Suprapubic skin (tissue), 4 donors: ENCODE results near the gene P2RY12. TPM values are rescaled to one million over a fixed set of nuclear protein-coding genes. Genes with fewer than 3 reads are reported as not detected.

Source experiments
- DNase-seq, 2 donors: peaks; one replicate each; pipeline ENCODE4 v3.0.0-alpha.2; 2019; ENCODE audit warnings: low spot score in 2 of 2
- H3K27ac ChIP-seq: fragments of 200-600 bp; sonication (generic); one replicate; pipeline ENCODE4 v1.5.1; 2019
- H3K27me3 ChIP-seq: fragments of 200-600 bp; sonication (generic); one replicate; pipeline ENCODE4 v1.5.1; 2019
- H3K36me3 ChIP-seq: fragments of 200-600 bp; sonication (generic); one replicate; pipeline ENCODE4 v1.5.1; 2019
- H3K4me1 ChIP-seq: fragments of 200-600 bp; sonication (generic); one replicate; pipeline ENCODE4 v1.5.1; 2019
- H3K4me3 ChIP-seq: fragments of 200-600 bp; sonication (generic); one replicate; pipeline ENCODE4 v1.5.1; 2019; ENCODE audit warnings: mild to moderate bottlenecking
- H3K9me3 ChIP-seq: fragments of 200-600 bp; sonication (generic); one replicate; pipeline ENCODE4 v1.5.1; 2019
- EP300 ChIP-seq: sonication (generic); formaldehyde crosslinking; IDR thresholded peaks from one replicate; pipeline ENCODE4 v1.6.1; 2017; ENCODE audit warnings: antibody characterized with exemption
- POLR2A ChIP-seq, 2 donors: fragments of 450-650 bp; IDR thresholded peaks; one replicate each; pipeline ENCODE4 v1.6.1; 2017; ENCODE audit warnings: antibody characterized with exemption in 2 of 2, mild to moderate bottlenecking in 2 of 2, moderate library complexity in 2 of 2
- POLR2AphosphoS5 ChIP-seq, 3 donors: sonication (generic); formaldehyde crosslinking; IDR thresholded peaks; one replicate each; pipeline ENCODE4 v1.6.1; 2017; ENCODE audit warnings: antibody characterized with exemption in 3 of 3
- WGBS: methylation state at CpG from one replicate; pipeline ENCODE4 v1.1.5; 2018; 5-methylcytosine and 5-hydroxymethylcytosine counted together
- total RNA-seq, 4 donors: library from RNA; depleted of rRNA; stranded (reverse); fragments of >200 nt; gene quantifications; one replicate each; pipeline ENCODE4 v1.1.0, GENCODE V29; 2016
- TF ChIP-seq, protein P1 (sequence below), 2 donors: fragments of 200-600 bp in 1 of 2; fragments of 450-650 bp in 1 of 2; sonication (generic) in 1 of 2; IDR thresholded peaks; one replicate each; pipeline ENCODE4 v1.5.1; 2016 to 2019; ENCODE audit warnings: antibody characterized with exemption in 2 of 2, mild to moderate bottlenecking in 1 of 2, moderate library complexity in 1 of 2

Gene P2RY12
- total RNA-seq, 4 donors from 2014 or later = 1.2 TPM; not detected in 3

DNA sequence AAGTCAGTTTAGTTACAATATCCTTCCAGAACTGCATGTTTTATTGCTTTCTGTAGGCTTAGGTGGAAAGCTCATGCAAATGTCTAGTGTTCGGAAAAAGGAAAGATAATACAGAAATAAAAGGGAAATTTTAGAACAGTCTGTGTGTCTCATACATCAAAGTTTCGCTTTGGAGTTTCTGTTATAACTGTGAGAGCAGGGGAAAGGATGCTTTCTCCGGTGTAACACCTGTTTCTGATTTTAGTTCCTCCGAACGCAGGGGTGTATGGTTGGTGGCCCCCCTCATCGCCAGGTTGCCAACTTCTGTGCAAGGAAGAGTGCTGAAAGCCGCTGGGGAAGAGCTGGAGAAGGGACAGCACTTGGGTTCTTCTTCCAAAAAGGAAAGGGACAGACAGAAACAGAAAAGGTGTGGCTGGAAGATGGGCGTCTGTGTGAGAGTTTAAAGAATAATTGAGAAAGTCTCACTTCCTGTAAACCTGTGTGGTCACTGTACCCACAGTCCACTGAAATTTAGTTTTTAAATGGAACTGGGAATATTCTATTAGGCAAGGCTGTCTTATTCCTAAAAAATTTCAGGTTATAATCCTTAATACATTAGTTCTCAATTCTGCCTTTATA lies 6.7 kb downstream of the P2RY12 start:
- no peaks in the 10 kb centered on the region for H3K27me3 ChIP-seq
- H3K27ac ChIP-seq = no peak overlapping the region
- no peaks in the 10 kb centered on the region for H3K36me3 ChIP-seq
- 87% methylated on average over 8 of the region's 8 CpGs for WGBS
- H3K4me3 ChIP-seq = no peak overlapping the region
- DNase-seq = no peak
- no peaks in the 10 kb centered on the region for H3K4me1 ChIP-seq
- TF ChIP-seq POLR2A (IDR thresholded peaks at IDR 0.05) (no peak), POLR2AphosphoS5 (IDR thresholded peaks at IDR 0.05) (no peak), EP300 (no peak)
- TF ChIP-seq, protein P1, sequence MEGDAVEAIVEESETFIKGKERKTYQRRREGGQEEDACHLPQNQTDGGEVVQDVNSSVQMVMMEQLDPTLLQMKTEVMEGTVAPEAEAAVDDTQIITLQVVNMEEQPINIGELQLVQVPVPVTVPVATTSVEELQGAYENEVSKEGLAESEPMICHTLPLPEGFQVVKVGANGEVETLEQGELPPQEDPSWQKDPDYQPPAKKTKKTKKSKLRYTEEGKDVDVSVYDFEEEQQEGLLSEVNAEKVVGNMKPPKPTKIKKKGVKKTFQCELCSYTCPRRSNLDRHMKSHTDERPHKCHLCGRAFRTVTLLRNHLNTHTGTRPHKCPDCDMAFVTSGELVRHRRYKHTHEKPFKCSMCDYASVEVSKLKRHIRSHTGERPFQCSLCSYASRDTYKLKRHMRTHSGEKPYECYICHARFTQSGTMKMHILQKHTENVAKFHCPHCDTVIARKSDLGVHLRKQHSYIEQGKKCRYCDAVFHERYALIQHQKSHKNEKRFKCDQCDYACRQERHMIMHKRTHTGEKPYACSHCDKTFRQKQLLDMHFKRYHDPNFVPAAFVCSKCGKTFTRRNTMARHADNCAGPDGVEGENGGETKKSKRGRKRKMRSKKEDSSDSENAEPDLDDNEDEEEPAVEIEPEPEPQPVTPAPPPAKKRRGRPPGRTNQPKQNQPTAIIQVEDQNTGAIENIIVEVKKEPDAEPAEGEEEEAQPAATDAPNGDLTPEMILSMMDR (IDR thresholded peaks at IDR 0.05) = no peak
- H3K9me3 ChIP-seq = no peaks in the 10 kb centered on the region

DNA sequence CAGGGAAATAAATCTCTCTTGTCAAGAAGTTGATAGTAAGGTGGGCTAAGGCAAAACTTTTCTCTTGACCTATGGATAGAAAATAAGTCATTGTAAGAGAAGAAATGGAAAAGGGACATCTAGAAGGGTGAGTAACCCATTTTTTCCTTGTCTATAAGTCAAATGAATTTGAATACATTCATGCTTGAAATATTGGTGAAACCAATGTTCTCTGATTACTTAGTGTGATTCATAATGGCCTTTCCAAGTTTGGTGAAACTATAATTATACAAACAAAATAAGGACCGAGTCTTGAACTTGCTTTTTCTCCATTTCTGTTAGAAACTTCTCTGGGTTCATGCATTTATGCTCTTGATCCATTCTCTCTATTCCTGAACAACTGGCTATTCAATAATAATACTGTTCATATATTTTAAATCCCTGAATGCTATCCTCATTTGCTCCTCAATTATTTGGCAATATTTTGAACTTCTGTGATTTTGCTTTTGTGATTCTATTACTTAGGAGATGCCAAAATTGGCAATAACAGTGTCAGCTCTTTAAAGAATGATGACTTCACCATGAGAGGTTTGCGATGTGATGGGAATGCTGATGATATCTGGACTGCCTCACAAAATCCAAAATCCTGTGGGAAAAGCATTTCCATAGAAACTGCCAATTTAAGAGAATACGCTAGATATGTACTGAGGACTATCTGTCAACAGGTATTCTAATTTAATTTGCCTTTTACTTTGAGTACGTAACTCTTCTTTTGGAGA lies 12.3 kb downstream of the P2RY12 start:
- WGBS = 94% methylated on average over 4 of the region's 4 CpGs
- H3K4me3 ChIP-seq = no peak overlapping the region
- H3K9me3 ChIP-seq = no peaks in the 10 kb centered on the region

DNA sequence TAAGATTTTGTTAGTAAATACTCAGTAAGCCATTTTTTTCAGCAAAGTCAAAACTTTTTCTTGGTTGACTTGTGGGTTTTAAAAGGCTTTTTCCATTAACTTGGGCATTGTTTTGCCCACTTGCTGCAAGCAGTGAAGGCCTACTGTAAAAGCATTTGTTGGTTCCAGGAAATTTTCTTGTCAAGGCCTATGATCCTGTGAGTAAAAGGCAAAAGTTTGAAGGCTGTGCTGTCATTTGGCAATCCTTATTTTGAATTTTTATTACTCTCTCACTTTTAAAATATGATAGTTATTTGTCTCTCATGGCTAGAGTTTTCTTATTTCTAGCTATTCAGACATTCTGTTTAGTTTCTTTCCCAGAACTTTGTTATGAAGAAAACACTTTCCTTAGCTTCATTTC lies 13.0 kb downstream of the P2RY12 start:
- H3K4me3 ChIP-seq = no peak overlapping the region
- TF ChIP-seq, protein P1 (IDR thresholded peaks at IDR 0.05) = no peak
- TF ChIP-seq EP300 (no peak), POLR2AphosphoS5 (IDR thresholded peaks at IDR 0.05) (no peak), POLR2A (IDR thresholded peaks at IDR 0.05) (no peak)
- no peak overlapping the region for H3K27ac ChIP-seq
- H3K4me1 ChIP-seq = no peaks in the 10 kb centered on the region
- DNase-seq = no peak
- H3K27me3 ChIP-seq = no peaks in the 10 kb centered on the region
- no peaks in the 10 kb centered on the region for H3K36me3 ChIP-seq
- H3K9me3 ChIP-seq = no peaks in the 10 kb centered on the region

More for the DNA sequence above, 12.3 kb downstream of the P2RY12 start:
- Histone ChIP-seq H3K4me1 (no peaks in the 10 kb centered on the region), H3K27me3 (no peaks in the 10 kb centered on the region), H3K36me3 (no peaks in the 10 kb centered on the region), H3K27ac (no peak overlapping the region)
- DNase-seq = no peak
- TF ChIP-seq POLR2A (IDR thresholded peaks at IDR 0.05) = no peak
- TF ChIP-seq POLR2AphosphoS5 (IDR thresholded peaks at IDR 0.05) = no peak
- TF ChIP-seq, protein P1 (IDR thresholded peaks at IDR 0.05) = no peak
- TF ChIP-seq EP300 = no peak

DNA sequence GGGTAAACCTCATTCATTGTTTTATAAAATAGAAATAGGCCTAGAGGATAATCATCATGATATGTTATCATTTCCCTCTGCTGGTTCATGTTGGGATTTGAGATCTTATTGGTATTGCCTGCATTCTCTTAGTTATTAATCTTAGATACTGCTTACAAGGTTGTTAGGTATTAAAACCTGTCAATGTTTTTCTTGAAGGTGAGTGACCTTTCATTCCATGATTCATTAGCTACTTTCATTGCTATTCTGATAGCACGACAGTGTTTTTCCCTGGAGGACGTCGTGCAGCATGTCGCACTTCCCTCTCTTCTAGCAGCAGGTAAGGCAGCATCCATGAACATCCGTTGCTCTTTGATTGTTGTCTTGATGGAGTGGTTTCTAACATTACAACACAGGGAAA lies 17.1 kb downstream of the P2RY12 start:
- Histone ChIP-seq H3K36me3 (no peaks in the 10 kb centered on the region), H3K27ac (no peak overlapping the region), H3K9me3 (no peaks in the 10 kb centered on the region), H3K4me1 (no peaks in the 10 kb centered on the region), H3K27me3 (no peaks in the 10 kb centered on the region), H3K4me3 (no peak overlapping the region)
- 71% methylated on average over 5 of the region's 5 CpGs for WGBS
- no peak for DNase-seq
- no peak for TF ChIP-seq POLR2AphosphoS5 (IDR thresholded peaks at IDR 0.05)
- no peak for TF ChIP-seq EP300
- TF ChIP-seq, protein P1 (IDR thresholded peaks at IDR 0.05) = no peak
- TF ChIP-seq POLR2A (IDR thresholded peaks at IDR 0.05) = no peak

DNA sequence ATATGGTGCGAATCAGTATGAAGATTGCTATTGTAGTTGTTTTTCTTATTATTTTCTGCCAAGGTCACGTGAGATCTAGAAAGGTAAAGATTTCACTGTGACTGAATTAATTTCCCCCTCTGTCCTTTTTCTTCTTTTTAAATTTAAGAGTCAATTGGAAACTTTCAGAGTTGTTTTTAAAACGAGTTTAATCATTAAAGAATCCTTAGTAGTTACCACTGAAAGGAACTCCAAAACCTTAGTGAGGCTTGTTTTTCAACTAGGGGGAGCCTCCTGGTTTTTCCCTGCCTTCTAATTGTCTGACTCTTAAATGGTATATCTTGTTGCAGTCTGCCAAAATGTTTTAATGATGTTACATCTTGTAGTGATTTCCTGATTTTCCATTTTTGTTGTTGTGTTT lies 17.6 kb downstream of the P2RY12 start:
- Histone ChIP-seq H3K4me1 (no peaks in the 10 kb centered on the region), H3K27me3 (no peaks in the 10 kb centered on the region), H3K36me3 (no peaks in the 10 kb centered on the region), H3K9me3 (no peaks in the 10 kb centered on the region), H3K27ac (no peak overlapping the region), H3K4me3 (no peak overlapping the region)
- TF ChIP-seq, protein P1 (IDR thresholded peaks at IDR 0.05) = no peak
- TF ChIP-seq EP300 (no peak), POLR2A (IDR thresholded peaks at IDR 0.05) (no peak), POLR2AphosphoS5 (IDR thresholded peaks at IDR 0.05) (no peak)
- DNase-seq = no peak
- WGBS = 83% methylated on average over 3 of the region's 3 CpGs
